ENCODE data around the gene FLCN.
"Not testable (repeated sequence)": the region's sequence is repeated elsewhere in the genome, so short reads cannot be mapped to it uniquely, and the experiment has no call there.

Gene FLCN, protein sequence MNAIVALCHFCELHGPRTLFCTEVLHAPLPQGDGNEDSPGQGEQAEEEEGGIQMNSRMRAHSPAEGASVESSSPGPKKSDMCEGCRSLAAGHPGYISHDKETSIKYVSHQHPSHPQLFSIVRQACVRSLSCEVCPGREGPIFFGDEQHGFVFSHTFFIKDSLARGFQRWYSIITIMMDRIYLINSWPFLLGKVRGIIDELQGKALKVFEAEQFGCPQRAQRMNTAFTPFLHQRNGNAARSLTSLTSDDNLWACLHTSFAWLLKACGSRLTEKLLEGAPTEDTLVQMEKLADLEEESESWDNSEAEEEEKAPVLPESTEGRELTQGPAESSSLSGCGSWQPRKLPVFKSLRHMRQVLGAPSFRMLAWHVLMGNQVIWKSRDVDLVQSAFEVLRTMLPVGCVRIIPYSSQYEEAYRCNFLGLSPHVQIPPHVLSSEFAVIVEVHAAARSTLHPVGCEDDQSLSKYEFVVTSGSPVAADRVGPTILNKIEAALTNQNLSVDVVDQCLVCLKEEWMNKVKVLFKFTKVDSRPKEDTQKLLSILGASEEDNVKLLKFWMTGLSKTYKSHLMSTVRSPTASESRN

DNA sequence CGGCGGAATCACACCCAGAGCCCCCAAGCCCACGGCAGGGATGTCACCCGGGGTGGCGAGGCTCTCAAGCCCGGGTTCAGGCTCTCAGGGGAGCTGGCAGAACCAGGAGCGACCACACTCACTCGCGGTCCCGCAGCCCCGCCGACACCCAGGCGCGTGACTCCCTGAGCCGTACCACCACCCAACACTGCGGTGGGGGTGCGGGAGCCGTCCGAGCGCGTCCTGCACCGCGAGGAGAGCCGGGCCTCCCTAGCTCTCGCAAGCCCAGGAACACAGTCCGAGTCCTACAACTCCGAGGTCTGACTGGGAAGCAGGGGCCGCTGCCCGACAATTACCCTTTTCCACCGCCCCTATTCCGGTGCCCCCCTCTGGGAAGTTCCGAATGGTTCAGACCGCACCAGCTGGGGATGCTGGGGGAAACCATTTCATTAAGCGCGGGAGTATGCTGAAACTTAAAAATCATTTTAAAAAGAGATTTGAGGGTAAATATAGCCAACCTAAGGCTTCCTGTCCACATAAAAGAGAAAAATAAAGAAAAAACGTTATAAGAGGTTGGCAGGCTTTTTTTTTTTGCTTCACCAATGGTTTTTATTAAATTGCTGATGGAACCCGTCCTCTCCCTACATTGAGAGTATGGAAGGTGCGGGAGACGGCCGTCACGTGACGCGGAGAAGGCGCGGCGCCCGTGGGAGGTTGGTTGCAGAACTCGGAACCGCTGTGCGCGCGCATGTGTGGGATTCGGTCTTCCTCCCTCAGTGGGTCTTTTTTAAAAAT lies at the start of gene FLCN:
Gene FLCN, minus strand, starts transcription at position 143 of the 774 bp plus-strand sequence. CDS start 9,031 bp downstream, outside the sequence.
- DNase-seq (ENCODE audit: low spot score), result peak; percentile 84

DNA sequence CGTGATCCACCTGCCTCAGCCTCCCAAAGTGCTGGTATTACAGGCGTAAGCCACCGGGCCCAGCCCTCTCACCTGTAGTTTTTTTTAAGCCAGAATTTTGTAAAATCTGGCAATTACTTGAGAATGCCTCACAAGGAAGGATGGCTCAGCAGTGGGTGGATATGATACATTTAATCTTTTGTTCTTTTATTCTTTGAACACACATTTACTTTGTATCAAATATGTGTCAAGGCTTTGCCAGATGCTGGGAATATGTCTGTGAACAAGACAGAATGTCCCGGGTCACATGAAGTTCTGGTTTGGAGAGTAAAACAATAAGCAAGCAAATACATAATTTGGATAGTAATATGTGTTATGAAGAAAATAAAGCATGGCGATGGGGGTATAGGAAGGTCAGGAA lies 49.0 kb upstream of the FLCN start:
- no peak for DNase-seq (ENCODE audit: low spot score)

DNA sequence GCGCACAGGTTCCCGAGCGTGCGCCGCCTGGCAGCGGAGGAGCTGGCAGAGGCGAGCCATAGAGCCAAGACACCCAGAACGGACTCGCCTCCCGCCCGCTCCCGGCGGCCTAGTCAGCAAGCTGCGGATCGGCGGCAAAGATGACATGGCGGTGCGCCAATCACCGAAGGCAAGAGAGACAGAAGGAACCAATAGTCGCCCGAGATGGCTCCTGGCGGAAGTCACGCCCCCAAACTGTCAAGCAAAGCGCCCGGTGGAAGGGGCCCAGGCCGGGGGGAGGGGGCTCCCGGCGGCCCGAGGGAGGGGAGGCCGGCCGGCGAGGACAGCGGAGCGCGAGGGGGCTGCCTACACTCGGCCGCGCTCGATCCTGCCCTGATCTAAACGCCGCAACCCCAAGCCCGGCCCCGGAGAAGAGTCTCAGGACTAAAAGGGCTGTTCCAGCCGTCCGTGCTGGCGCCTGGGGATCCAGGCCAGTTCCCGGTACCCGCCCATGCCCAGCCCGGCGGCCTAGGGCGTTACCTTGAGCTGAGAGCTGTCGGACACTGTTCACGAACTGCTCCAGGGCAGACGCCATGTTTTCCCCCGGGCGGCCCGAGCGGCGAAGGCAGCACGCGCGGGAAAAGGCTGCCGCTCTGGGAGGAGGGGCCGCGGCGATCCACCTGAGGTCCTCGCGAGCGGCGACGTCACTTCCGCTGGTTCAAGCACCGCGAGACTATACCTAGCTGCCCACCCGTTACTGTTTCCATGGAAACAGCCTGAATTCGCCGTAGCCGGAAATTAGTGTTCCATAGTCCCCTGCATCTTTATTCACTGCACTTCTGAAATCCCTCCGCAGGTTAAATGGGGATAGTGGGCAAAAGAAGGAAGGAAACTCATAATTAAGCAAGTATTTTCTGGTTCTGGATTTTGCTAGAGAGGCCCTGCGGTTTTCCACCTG lies 43.9 kb upstream of the FLCN start, which contains the start of gene COPS3:
Gene COPS3, minus strand, starts transcription at position 634 of the 937 bp plus-strand sequence. Its CDS starts 60 bp downstream, at position 574.
- peak; percentile 99 for DNase-seq (ENCODE audit: low spot score)

DNA sequence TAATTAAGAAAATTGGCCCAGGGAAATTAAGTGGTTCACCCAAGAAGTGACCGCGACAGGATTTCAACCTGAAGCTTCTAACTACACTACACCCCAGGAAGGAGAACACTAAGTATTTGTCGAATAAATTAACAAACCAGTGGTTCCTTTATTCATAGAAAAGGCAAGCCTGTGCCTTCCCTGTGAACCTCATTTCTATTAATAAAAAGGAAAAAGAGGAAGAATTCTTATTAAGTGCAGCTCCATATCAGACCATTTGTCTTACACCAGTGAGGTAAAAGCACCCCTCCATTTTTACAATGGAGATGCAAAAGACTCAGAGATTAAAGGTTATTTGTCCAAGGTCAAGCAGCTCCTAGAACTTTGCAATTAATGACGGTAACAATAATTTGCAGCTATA lies 42.3 kb upstream of the FLCN start:
- no peak for DNase-seq (ENCODE audit: low spot score)

DNA sequence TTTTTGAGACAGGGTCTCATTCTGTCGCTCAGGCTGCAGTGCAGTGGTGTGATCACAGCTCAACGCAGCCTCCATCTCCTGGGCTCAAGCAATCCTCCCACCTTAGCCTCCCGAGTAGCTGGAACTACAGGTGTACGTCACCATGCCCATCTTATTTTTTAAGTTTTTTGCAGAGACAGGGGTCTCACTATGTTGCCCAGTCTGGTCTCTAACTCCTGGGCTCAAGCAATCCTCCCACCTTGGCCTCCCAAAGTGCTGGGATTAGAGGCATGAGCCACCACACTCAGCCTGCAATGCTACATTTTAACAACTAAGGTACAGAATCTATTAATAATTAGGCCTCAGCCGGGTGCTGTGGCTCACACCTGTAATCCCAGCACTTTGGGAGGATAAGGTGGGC lies 40.5 kb upstream of the FLCN start:
- DNase-seq (ENCODE audit: low spot score), result not testable (repeated sequence)

DNA sequence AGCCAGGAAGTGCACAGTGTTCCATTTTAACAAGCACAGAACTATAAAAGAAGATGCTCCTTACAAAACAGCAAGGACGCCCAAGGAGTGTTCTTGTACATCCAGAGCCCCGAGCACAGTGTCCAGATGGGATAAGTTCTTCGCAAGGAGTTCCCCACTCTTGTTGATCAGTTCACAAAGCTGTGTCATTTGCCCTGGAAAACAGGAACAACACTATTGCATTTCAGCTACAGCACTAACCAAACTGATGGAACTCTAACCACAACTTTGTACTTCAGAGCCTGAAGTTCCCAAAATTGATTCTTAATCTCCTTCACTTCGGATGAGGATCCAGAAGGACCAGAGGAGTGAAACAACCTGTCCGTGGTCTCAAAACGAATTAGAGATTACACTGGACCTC lies 39.0 kb upstream of the FLCN start:
- no peak for DNase-seq (ENCODE audit: low spot score)

DNA sequence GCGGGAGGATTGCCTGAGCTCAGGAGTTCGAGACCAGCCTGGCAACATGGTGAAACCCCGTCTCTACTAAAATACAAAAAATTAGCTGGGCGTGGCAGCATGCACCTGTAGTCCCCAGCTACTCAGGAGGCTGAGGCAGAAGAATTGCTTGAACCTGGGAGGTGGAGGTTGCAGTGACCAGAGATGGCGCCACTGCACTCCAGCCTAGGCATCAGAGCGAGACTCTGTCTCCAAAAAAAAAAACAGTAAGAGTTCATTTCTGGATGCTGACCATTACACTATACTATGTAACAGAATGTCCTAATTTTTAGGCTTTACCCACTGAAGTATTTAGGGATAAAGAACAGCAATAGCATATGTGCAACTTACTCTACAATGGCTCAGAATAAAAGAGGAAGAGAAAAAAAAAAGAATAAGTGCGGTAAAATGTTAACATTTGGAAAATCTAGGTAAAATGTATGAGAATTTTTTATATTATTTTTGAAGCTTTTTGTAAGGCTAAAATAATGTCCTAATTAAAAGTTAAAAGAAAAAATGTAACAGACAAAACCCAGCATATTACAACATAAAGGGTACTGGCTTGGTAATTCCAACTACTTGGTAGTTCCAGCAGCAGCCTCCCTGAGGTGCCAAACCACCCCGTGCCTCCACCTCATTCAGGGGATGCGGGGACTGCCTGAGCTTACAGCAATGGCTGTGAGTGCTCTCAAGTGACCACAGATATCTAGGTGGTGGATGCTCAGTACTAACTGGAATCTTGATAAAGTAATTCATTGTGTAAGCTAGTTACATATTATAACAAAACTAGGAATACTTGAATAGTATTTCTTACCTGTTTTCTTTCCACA lies 33.2 kb upstream of the FLCN start:
- DNase-seq (ENCODE audit: low spot score), result no peak

DNA sequence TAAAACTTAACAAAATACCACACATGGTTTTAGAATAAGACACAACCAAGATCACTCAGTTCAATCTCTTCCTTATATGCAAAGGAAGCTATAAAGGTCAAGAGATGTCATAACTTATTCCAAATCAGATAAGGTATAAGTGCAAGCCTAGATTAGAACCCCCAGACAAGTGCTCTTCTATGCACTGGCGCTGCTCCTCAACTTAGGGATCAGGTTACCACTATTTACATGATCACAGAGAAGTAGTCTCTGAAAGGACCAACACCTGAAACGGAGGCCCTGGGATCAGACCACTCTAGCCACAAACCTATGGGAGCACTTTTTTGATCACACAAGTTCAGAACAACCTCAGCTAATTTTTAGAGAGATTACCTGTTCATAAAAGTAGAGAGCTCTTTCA lies 27.5 kb upstream of the FLCN start:
- no peak for DNase-seq (ENCODE audit: low spot score)

DNA sequence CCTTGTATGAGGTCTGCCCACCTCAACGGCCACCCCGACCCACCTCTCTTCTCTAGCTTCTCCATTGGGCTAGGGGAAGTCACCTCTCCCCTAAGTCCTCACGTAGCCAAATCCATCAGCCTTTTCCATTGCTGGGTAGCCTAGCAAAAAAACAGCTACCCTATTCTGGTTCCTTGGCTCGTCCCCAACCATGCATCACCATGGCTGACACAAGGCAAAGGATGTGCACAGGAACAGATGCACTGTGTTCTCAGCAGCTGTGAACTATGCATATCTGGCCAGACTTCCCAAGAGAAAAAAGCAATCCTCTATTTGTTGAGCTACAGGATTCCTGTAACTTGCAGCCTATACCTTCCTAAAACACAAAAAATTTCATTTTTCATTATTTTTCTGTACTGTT lies 22.0 kb upstream of the FLCN start:
- no peak for DNase-seq (ENCODE audit: low spot score)

DNA sequence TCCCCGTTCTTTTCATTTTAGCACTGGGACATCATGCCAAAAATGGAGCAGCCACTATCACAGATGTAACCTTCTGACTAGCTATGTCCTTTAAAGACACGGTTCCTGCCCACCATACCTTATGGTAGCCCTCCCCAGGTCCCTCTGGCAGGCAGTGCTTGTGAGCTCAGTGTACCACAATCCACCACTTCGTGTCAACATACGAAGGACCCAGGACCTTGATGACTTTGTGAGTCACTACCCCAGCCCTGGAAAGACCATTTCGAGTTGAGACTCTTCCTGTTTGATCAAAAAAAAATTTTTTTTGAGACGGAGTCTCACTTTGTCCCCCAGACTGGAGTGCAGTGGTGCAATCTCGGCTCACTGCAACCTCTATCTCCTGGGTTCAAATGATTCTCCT lies 21.0 kb upstream of the FLCN start:
- DNase-seq (ENCODE audit: low spot score), result no peak

DNA sequence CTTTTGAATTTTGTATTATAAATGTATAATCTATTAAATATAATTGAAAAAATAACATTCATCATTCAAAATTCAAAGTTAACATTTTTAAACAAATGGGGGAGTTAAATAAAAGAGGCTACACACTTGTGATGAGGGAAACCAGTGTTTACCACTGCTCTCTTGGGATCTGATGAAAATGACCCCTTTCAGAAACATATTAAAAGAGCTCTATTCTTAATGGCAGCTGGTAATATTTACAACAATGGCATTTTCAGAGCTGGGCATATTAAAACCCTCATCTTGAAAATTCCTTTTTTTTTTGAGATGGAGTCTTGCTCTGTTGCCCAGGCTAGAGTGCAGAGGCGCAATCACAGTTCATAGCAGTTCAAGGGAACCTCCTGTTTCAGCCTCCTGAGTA lies 19.3 kb upstream of the FLCN start:
- DNase-seq (ENCODE audit: low spot score), result peak; percentile 15

DNA sequence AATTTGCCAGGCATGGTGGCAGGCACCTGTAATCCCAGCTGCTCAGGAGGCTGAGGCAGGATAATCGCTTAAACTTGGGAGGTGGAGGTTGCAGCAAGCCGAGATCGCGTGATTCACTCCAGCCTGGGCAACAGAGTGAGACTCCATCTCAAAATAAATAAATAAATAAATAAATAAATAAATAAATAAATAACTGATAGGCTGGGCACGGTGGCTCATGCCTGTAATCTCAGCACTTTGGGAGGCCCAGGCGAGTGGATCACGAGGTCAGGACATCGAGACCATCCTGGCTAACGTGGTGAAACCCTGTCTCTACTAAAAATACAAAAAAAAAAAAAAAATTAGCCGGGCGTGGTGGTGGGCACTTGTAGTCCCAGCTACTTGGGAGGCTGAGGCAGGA lies 18.7 kb upstream of the FLCN start:
- DNase-seq (ENCODE audit: low spot score), result not testable (repeated sequence)

DNA sequence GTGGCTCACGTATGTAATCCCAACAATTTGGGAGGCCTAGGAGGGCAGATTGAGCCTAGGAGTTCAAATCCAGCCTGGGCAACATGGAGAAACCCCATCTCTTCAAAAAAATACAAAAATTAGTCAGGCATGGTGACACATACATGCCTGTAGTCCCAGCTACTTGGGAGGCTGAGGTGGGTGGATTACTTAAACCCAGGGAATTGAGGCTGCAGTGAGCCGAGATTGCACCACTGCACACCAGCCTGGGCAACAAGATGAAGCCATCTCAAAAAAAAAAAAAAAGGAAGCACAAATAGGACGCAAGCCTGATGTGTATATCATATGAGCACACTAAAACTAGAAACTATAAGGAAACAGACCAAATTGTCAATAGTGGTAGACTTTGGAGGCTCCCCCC lies 17.1 kb upstream of the FLCN start:
- DNase-seq (ENCODE audit: low spot score), result no peak

DNA sequence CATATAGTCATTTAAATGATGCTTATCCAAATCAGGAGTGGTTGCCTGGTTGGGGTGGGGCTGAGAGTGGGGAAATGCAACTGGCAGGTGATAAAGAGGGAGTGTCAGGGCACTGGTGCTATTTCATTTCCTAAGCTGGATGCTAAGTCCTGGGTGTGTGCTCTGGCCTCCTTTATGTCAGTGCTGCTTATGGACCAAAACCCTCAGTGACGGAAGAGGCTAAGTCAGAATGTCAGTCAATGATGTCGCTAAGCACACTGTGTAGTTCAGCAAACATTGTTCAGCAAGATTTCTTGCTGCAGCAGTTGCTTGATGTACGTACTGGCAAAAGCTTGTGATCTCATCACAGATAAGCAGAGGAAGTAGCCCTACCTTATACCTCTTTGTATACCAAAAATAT lies 16.4 kb upstream of the FLCN start:
- DNase-seq (ENCODE audit: low spot score), result no peak

DNA sequence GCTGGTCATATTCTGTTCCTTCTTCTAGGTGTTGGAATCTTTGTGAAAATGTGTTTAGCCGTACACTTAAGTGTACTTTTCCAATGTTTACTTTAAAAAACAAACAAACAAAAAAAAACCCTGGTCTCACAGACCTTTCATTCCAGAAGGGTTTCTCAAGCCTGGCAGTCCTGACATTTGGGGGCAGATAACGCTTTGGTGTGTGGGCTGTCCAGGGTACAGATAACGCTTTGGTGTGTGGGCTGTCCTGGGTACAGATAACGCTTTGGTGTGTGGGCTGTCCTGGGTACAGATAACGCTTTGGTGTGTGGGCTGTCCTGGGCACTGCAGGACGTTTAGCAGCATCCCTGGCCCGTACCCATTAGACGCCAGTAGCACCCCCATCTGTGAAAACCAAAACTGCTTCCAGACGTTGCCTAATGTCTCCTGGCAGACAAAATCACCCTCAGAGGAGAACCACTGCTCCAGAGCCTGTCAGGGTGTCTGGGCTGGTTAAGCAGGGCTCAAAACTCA lies 15.2 kb upstream of the FLCN start:
- DNase-seq (ENCODE audit: low spot score), result no peak

DNA sequence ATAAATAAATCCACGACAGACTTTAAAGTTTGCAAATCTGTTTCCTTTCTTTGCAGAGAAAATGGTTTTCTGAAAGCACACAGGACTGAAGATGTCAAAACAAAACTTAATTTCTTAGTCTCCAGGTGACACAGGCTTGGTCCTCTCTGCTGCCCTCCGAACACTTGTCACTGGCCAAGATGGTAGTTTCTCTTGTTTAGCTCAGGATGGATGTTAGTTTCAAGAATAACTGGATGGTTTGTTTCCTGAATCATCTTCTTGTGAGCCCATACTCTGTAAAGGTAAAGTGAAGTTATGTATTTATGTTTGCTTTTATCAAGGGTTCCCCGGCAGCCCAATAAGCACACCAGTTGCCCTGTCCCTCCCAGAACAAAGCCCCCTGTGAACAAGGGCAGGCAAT lies 9.9 kb upstream of the FLCN start:
- no peak for DNase-seq (ENCODE audit: low spot score)

DNA sequence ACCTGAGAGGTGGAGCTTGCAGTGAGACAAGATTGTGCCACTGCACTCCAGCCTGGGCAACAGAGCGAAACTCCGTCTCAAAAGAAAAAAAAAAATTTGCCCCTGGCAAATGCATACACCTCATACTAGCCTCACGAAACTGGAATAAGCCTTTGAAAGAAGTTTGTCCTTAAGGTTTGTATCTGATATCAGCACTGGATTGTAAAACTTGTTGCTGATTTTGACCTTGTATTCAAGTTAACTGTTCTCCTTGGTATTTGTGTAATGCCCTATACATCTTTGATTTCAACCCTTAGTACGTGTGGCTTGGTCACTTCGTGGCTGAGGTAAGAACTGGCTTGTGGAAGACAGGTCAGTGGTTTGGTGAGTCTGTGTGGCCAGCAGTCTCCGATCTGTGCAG lies 6.2 kb upstream of the FLCN start:
- no peak for DNase-seq (ENCODE audit: low spot score)

DNA sequence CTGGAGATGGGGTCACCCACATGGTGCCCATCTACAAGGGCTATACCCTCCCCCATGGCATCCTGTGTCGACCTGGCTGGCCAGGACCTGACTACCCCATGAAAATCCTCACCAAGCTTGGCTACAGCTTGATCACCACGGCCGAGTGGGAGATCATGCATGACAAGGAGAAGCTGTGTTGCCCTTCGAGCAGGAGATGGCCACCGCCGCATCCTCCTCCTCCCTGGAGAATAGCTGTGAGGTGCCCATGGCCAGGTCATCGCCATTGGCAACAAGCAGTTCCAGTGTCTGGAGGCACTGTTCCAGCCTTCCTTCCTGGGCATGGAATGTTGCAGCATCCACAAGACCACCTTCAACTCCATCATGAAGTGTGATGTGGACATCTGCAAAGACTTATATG lies 5.3 kb upstream of the FLCN start:
- no peak for DNase-seq (ENCODE audit: low spot score)

DNA sequence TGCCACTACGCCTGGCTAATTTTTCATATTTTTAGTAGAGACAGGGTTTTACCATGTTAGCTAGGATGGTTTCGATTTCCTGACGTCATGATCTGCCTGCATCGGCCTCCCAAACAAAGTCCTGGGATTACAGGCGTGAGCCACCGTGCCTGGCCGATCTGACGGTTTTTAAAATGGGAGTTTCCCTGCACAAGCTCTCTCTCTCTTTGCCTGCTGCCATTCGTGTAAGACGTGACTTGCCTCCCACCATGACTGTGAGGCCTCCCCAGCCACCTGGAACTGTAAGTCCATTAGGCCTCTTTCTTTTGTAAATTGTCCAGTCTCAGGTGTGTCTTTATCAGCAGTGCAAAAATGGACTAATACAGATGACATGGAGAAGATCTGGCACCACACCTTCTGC lies 4.7 kb upstream of the FLCN start:
- DNase-seq (ENCODE audit: low spot score), result no peak

DNA sequence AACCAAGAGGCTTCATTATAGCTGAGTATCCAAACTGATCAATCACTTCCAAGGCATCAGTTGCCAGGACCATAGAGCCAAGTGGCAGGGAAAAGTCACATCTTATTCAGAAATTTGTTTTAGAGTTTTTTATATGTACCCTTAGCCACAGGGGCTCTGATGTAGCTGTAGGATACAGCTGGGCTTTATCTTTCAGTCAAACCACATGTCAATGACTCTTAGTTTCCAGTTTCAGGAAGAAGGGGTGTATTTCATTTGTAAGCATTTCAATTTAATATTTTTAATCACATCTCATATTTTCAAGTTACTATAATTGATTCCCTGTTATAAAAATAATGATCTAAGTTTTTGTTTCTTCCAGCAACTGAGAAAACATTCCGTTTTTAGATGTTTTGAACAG lies 2.9 kb upstream of the FLCN start:
- no peak for DNase-seq (ENCODE audit: low spot score)

Measured in COLO829 (cell line).